ENCODE data around the gene INTS6L.

GRCh38 chrX:135484641-135485289, 35.7 kb upstream of the INTS6L start:
- TF ChIP-seq EZH2 (IDR thresholded peaks at IDR 0.05; ENCODE audit: borderline replicate concordance) (no peak), CTCF (IDR thresholded peaks at IDR 0.05; ENCODE audit: poor library complexity) (peak; percentile 67), EZH2phosphoT487 (IDR thresholded peaks at IDR 0.05; ENCODE audit: low read depth, severe bottlenecking, unreplicated experiment) (no peak)
